ENCODE data around the gene TMCC2.
"Not testable (repeated sequence)": the region's sequence is repeated elsewhere in the genome, so short reads cannot be mapped to it uniquely, and the experiment has no call there.

TMCC2 gene

DNA sequence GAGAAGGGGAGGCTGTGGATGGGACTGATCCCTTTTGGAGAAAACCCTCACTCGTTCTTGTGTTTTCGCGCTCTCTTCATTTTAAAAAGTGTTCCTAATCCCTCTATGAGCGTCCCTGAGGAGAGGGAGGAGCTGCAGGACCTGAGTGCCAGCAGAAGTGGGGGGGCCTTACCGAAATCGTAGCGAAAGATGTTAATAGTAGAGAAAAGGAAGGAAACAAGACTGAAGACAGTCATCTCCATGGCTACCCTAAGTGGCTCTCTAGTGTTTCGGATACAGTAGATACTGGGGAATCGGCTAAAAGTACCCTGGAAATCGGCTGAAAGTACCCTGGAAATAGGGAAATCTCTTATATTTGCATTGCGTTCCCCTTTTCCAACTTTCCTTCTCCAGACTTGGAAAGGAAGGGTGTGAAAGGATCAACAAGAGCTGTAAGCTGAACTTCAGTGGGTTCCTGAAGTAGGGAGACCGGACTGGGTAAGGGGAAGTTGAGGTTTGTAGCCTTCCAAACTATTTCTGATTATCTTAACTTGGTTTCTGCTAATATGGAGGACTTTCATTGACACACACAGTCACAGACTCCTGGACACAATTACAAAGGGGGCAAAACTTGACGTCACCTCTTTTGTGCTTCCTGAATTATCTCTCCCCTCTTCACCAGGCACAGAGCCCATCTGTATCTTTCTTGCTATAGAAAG lies 15.8 kb upstream of the TMCC2 start:
- DNase-seq (ENCODE audit: low spot score) = no peak

GRCh38 chr1:205214756-205215155 lies 13.0 kb upstream of the TMCC2 start:
- DNase-seq (ENCODE audit: low spot score) = no peak

GRCh38 chr1:205216588-205216987 lies 11.2 kb upstream of the TMCC2 start:
- no peak for DNase-seq (ENCODE audit: low spot score)

- DNase-seq (ENCODE audit: low spot score) = no peak
Observed at GRCh38 chr1:205217418-205217817, 10.3 kb upstream of the TMCC2 start.

DNA sequence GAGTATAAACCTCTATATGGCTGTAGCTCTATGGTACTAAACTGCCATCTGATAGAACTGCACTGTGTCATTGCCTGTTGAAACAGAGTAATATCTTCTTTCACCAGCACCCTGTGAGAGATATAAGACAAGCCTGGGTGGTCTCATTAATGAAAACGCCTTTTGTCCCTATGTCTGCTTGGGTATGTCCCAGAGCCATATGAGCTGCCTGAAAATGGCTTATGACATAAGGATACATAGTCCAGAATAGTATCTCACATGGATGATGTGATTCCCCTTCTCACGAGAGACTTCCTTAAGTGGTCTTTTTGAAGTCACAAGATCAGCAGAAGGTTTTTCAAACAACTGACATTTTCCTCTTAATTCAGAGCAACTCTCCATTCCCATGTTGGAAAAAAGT lies 7.3 kb upstream of the TMCC2 start:
- no peak for DNase-seq (ENCODE audit: low spot score)

DNA sequence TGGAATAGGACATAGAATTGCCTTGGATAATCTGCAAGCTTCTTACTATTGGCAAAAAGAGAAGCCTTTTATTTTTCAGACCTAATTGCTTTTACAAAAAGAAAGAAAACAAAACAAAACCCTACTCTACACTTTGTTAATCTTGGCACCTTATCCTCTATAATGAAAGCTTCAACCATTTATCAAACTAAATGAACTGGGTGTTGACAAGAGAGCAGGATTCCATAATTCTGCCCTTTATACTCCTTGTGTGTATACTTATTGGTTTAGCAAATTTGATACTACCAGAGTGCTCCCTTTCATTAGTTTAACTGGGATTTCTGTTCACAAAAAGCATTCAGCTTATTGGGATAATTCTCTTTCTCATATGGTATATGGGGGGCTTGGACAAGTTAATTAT lies 3.0 kb upstream of the TMCC2 start:
- no peak for DNase-seq (ENCODE audit: low spot score)

- DNase-seq (ENCODE audit: low spot score) = no peak
Observed at GRCh38 chr1:205225901-205226765, 1.6 kb upstream of the TMCC2 start.

DNA sequence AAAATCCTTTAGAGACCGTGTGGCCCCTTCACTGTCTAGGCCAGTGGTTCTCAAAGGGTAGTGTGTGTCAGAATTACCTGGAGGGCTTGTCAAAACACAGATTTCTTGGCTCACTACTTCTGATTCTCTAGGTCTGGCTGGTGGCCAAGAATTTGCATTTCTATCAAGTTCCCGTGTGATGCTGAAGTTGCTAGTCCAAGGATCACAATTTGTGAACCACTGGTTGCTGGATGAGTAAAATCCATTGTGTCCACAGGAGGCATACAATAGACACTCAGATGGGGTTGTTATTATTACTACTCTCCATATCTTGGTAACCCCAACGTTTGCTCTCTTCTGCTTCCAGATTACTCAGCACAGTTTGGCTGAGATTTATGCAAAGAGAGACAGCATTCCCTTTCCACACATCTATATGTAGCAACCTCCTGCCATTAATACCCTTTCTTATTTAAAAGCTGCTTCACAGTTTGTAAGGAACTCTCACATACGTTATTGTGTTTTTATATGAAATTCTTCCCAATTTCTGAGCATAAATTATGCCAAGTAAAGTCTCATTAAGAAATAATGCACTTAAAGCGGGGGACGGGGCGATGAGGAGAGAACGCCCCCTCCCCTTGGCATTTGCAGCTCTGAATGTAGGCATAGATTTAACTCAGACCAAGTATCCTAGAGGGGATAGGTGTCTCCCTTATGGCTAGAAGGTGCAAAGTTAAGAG lies 720 bp upstream of the TMCC2 start:
- no peak for DNase-seq (ENCODE audit: low spot score)

- no peak for DNase-seq (ENCODE audit: low spot score)
Observed at GRCh38 chr1:205228093-205228521, 361 bp downstream of the TMCC2 start.

DNA sequence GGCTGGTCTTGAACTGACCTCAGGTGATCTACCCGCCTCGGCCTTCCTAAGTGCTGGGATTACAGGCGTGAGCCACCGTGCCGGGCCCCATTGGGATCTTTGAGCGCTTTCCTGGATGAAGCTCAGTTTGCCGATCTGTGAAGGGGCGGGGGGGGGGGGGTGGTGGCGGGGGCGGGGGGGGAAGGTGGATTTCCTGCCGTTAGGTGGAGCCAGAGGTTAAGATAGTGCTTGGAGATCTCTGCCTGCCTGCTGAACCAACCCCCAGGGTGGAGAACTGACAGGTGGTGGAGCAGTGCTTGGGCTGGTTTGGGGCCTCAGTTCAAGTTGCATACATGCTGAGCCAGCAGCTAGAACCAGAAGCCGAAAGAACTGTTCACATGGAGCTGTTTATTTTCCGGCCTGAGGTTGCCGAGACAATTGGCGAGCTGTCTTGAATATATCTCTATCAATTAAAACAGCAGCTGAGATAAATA lies 1.7 kb downstream of the TMCC2 start:
- peak; percentile 94 for DNase-seq (ENCODE audit: low spot score)

- no peak for DNase-seq (ENCODE audit: low spot score)
Observed at GRCh38 chr1:205229916-205230700, 2.4 kb downstream of the TMCC2 start.

DNA sequence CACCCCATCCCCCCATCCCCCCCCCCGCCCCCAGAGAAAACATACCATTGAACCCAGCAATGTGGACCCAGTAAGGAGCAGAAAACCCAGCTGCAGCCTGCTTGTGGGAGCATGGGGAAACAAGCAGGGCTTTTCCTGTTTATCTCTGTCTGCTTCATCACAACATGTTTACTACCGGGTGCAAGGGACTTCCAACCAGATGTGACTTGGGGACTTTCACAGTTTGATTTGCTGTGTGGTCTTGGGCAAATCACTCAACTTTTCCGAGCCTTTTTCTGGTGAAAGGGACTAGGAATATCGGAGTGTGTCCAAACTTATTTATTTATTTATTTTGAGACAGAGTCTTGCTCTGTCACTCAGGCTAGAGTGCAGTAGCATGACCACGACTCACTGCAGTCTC lies 3.2 kb downstream of the TMCC2 start:
- DNase-seq (ENCODE audit: low spot score) = no peak

GRCh38 chr1:205232127-205232820 lies 4.5 kb downstream of the TMCC2 start:
- no peak for DNase-seq (ENCODE audit: low spot score)

DNA sequence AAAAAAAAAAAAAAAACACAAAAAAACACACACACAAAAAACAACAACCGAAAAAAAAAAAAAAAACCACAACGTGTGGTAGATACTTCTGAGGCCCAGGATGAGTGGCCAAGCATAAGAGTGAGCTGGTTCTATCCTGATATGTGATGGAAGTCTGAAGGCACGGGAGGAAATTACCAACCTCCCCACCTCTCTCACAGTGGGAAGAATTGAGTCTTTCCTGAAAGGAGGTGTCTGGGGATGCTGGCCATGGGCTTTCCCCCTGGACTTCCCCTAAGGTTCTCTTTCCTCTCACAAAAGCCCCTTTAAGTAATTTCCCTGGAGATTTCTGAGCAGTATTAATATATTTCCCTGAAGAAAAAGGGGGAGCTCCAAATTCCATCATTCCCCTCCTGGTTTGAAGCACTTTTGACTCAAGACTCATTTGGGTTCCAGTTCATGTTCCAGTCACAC lies 5.2 kb downstream of the TMCC2 start:
- DNase-seq (ENCODE audit: low spot score) = no peak

- not testable (repeated sequence) for DNase-seq (ENCODE audit: low spot score)
Observed at GRCh38 chr1:205233986-205234385, 6.2 kb downstream of the TMCC2 start.

- no peak for DNase-seq (ENCODE audit: low spot score)
Observed at GRCh38 chr1:205235951-205236350, 8.2 kb downstream of the TMCC2 start.

DNA sequence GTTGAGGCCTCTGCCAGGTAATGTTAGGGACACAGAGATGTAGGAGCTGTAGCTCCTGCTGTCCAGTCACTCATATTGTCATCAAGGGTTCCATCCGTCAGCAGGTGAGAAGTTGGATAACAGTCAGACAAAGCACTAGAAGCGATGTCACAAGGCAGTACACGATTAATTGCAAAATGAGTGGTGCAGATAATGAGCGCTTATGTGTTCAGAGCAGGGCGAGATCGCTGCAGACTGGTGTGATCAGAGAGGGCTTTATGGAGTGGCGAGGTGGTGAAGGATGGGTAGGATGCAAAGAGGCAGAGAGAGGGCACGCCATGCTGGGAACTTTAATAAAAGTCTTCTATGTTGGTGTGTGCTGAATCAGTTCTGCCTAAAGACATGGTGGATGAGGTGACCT lies 8.8 kb downstream of the TMCC2 start:
- no peak for DNase-seq (ENCODE audit: low spot score)

DNA sequence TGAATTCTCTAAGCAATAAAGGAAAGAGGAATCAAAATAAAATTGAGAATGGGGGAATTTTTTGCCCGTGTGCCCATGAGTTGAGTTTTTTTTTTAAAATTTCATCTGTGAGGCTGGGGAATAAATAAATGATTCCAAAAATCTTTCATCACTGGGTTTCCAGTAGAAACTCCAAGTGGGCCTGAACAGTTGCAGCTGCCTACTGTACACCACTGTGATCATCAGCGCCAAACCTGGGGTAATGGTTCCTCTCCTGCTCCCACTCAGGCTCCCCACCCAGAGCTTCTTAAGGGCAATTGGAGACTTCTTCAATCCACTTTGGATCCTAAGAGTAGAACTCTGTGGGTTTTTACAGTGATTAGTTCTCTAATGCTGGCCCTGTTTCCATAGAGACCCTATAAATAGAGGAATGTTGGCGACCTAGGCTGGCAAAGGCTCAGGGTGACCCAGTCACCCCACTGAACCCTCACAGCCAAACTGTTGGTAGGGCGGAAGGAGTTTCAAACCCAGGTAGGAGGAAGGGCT lies 9.3 kb downstream of the TMCC2 start:
- no peak for DNase-seq (ENCODE audit: low spot score)

GRCh38 chr1:205237526-205238484 lies 10.1 kb downstream of the TMCC2 start:
- DNase-seq (ENCODE audit: low spot score) = no peak

DNA sequence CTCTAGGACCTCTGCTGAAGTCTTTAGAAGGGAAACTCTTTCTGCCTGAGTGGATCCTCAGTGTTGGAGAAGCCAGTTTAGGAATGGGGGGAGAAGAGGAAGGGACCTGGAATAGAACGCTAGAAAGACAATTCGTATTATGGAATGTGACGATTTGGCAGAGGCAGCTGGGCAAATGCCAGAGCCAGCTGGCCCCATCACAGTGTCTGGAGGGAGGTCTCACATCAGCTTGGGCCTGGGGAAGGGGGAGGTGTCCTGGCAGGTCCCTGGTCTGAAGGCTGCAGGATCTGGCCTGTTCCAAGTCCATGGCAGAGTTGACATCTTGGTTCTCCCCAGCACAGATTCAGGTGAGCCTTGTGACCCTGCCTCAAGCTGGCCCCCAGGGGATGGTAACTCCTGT lies 11.3 kb downstream of the TMCC2 start:
- no peak for DNase-seq (ENCODE audit: low spot score)
